A549 (cell line): ENCODE measurements around the gene ZBTB45. TPM values are rescaled to one million over a fixed set of nuclear protein-coding genes. Genes with fewer than 3 reads are reported as not detected.

Experiments
- ATAC-seq, 2 experiments: fragments of 200-7000 bp in 1 of 2; fragments of >200 bp in 1 of 2; cut with Nextera tagmentation in 1 of 2; cut with Tn5 transposase in 1 of 2; 3 replicates each; pipeline versions ENCODE4 v1.8.0 to v1.9.1; 2018 to 2020; ENCODE audit warnings: mild to moderate bottlenecking in 1 of 2, moderate library complexity in 1 of 2
- CTCF ChIA-PET: fragments of 300-600 bp; sonication (Branson Sonifier 250); formaldehyde crosslinking; extraction: SDS; loops from one replicate; lab custom pipeline; 2021; ENCODE audit warnings: antibody characterized with exemption, inconsistent platforms; lab: Yijun Ruan, JAX
- POLR2A ChIA-PET: fragments of 350-600 bp; formaldehyde crosslinking; extraction: SDS; loops from one replicate; lab custom pipeline; 2021; ENCODE audit warnings: antibody characterized with exemption, inconsistent platforms; lab: Yijun Ruan, JAX
- DNase-seq, 2 experiments: peaks; one replicate each; pipeline versions ENCODE4 v3.0.0 to v3.0.0-alpha.2; 2011 to 2016; ENCODE audit warnings: low read depth in 1 of 2, low spot score in 1 of 2
- FAIRE-seq: peaks from 2 replicates; lab custom pipeline; 2011; peaks lifted over from hg19 to GRCh38; lab: Jason Lieb, UNC
- H3K27ac ChIP-seq, 2 experiments: fragments of >200 bp; sonication (Bioruptor Twin); formaldehyde crosslinking; 3 replicates each; pipeline ENCODE4 v1.5.1; 2016 to 2017
- H3K4me1 ChIP-seq: fragments of >200 bp; sonication (Bioruptor Twin); formaldehyde crosslinking; 3 replicates; pipeline ENCODE4 v1.6.1; 2016
- H3K4me2 ChIP-seq: fragments of >200 bp; sonication (Bioruptor Twin); formaldehyde crosslinking; 3 replicates; pipeline ENCODE4 v1.6.1; 2016
- H3K4me3 ChIP-seq: fragments of >200 bp; sonication (Bioruptor Twin); formaldehyde crosslinking; 3 replicates; pipeline ENCODE4 v1.5.1; 2016
- H3K9me3 ChIP-seq: fragments of >200 bp; sonication (Bioruptor Twin); formaldehyde crosslinking; 3 replicates; pipeline ENCODE4 v1.6.1; 2016
- BCL3 ChIP-seq: fragments of >200 bp; sonication (Bioruptor Twin); formaldehyde crosslinking; IDR thresholded peaks from 3 replicates; pipeline ENCODE4 v1.6.1; 2016
- CBX2 ChIP-seq: fragments of 200-600 bp; sonication (generic); IDR thresholded peaks from 2 replicates; pipeline ENCODE4 v1.6.1; 2016; ENCODE audit warnings: low read depth, mild to moderate bottlenecking, borderline replicate concordance
- CHD2 ChIP-seq: fragments of 150-350 bp; IDR thresholded peaks from 2 replicates; pipeline ENCODE4 v1.6.1; 2014; ENCODE audit warnings: low read length; ENCODE audit not compliant: partially characterized antibody
- CTCF ChIP-seq: fragments of >200 bp; sonication (Bioruptor Twin); formaldehyde crosslinking; IDR thresholded peaks from 3 replicates; pipeline ENCODE4 v1.5.1; 2016
- E2F6 ChIP-seq: IDR thresholded peaks from 2 replicates; pipeline ENCODE4 v1.6.1; 2012; ENCODE audit warnings: low read depth, borderline replicate concordance
- EHMT2 ChIP-seq: fragments of 200-600 bp; sonication (generic); IDR thresholded peaks from 2 replicates; pipeline ENCODE4 v1.6.1; 2016; ENCODE audit warnings: antibody characterized with exemption, low read depth, mild to moderate bottlenecking, moderate library complexity
- EP300 ChIP-seq, 2 experiments: fragments of >200 bp; sonication (Bioruptor Twin); formaldehyde crosslinking; IDR thresholded peaks; 2 replicates in 1 of 2; 3 replicates in 1 of 2; pipeline ENCODE4 v1.6.1; 2016 to 2017
- HES2 ChIP-seq: fragments of >200 bp; sonication (Bioruptor Twin); formaldehyde crosslinking; IDR thresholded peaks from 2 replicates; pipeline ENCODE4 v1.6.1; 2016
- HOXA7 ChIP-seq: fragments of 250-450 bp; sonication (Bioruptor Pico); IDR thresholded peaks from 2 replicates; pipeline ENCODE4 v1.5.0; 2020; ENCODE audit warnings: mild to moderate bottlenecking, moderate library complexity
- HOXB13 ChIP-seq: fragments of 250-450 bp; sonication (Bioruptor Pico); IDR thresholded peaks from 2 replicates; pipeline ENCODE4 v1.5.0; 2020; ENCODE audit warnings: low read depth, mild to moderate bottlenecking, moderate library complexity
- HOXB5 ChIP-seq: fragments of 250-450 bp; sonication (Bioruptor Pico); IDR thresholded peaks from 2 replicates; pipeline ENCODE4 v1.5.0; 2020; ENCODE audit warnings: mild to moderate bottlenecking, moderate library complexity
- JUNB ChIP-seq: fragments of >200 bp; sonication (Bioruptor Twin); formaldehyde crosslinking; IDR thresholded peaks from 2 replicates; pipeline ENCODE4 v1.6.1; 2016
- KDM5A ChIP-seq: fragments of 200-600 bp; sonication (generic); IDR thresholded peaks from 2 replicates; pipeline ENCODE4 v1.6.1; 2016; ENCODE audit warnings: antibody characterized with exemption, mild to moderate bottlenecking
- MAFK ChIP-seq: fragments of 450-650 bp; IDR thresholded peaks from 2 replicates; pipeline ENCODE4 v1.6.1; 2014; ENCODE audit not compliant: partially characterized antibody
- MAZ ChIP-seq: fragments of 150-350 bp; IDR thresholded peaks from 2 replicates; pipeline ENCODE4 v1.6.1; 2014; ENCODE audit warnings: antibody characterized with exemption, low read depth, low read length, borderline replicate concordance
- POLR2A ChIP-seq: IDR thresholded peaks from 2 replicates; pipeline ENCODE4 v1.6.1; 2012; ENCODE audit warnings: mild to moderate bottlenecking, low read length
- RCOR1 ChIP-seq: fragments of 150-350 bp; IDR thresholded peaks from 2 replicates; pipeline ENCODE4 v1.6.1; 2014; ENCODE audit warnings: antibody characterized with exemption, low read length, low read depth
- REST ChIP-seq: fragments of 200-600 bp; sonication (generic); IDR thresholded peaks from 2 replicates; pipeline ENCODE4 v1.6.1; 2016; ENCODE audit warnings: antibody characterized with exemption, mild to moderate bottlenecking, moderate library complexity
- TFCP2L1 ChIP-seq: fragments of 250-450 bp; sonication (Bioruptor Pico); IDR thresholded peaks from 2 replicates; pipeline ENCODE4 v1.5.0; 2021; ENCODE audit warnings: mild to moderate bottlenecking
- USF2 ChIP-seq: fragments of 450-650 bp; IDR thresholded peaks from 2 replicates; pipeline ENCODE4 v1.6.1; 2014; ENCODE audit warnings: antibody characterized with exemption
- ZC3H11A ChIP-seq: fragments of 450-650 bp; IDR thresholded peaks from 2 replicates; pipeline ENCODE4 v1.6.1; 2014; ENCODE audit warnings: antibody characterized with exemption, mild to moderate bottlenecking
- ZFP36 ChIP-seq: fragments of 450-650 bp; IDR thresholded peaks from 2 replicates; pipeline ENCODE4 v1.6.1; 2014; ENCODE audit warnings: borderline replicate concordance; ENCODE audit not compliant: partially characterized antibody
- ZNF302 ChIP-seq: fragments of 250-450 bp; sonication (Bioruptor Pico); IDR thresholded peaks from 2 replicates; pipeline ENCODE4 v1.9.0; 2021; ENCODE audit warnings: inconsistent platforms, mild to moderate bottlenecking, moderate library complexity
- WGBS: methylation state at CpG from one replicate; pipeline ENCODE4 v1.1.6; 2017; ENCODE audit errors: missing lambda C conversion rate; 5-methylcytosine and 5-hydroxymethylcytosine counted together
- polyA plus RNA-seq, 4 experiments: library from polyadenylated mRNA; depleted of rRNA in 3 of 4; stranded (reverse); fragments of >200 nt; fragmentation: RNase III in 1 of 4; extraction: RNeasy Plus Mini Kit Qiagen cat#74134 plus additional on column Dnase treatment in 1 of 4; gene quantifications; 2 replicates in 3 of 4; 3 replicates in 1 of 4; pipeline ENCODE4 v1.2.3, GENCODE V29; 2011 to 2017

Gene ZBTB45
- polyA plus RNA-seq, 2 of the 4 experiments (the other 2 are of a cell fraction), result 6.4 to 13.4 TPM

- TF ChIP-seq EP300 (IDR thresholded peaks at IDR 0.05) (no peak), USF2 (no peak), ZFP36 (no peak), MAZ (no peak)
Observed at GRCh38 chr19:58480831-58481230, 38.8 kb downstream of the ZBTB45 start (continued).

GRCh38 chr19:58480481-58480830, 39.2 kb downstream of the ZBTB45 start:
- POLR2A ChIA-PET, result no interaction called here
- CTCF ChIA-PET, result interaction anchor here (0.7 to 3.2 kb wide), 3 partner anchors 9 to 109 kb away, joined by 3 to 24 read pairs (median 4); partner anchors contain the start of gene ZBTB45
- H3K27ac ChIP-seq, result no peak overlapping the region
- ATAC-seq, result no peak
- H3K9me3 ChIP-seq, result no peaks in the 10 kb centered on the region
- H3K4me2 ChIP-seq, result no peak overlapping the region
- TF ChIP-seq CHD2 (no peak), JUNB (no peak), EHMT2 (no peak), ZNF302 (no peak), TFCP2L1 (CRISPR knock-in tag) (no peak), HOXA7 (no peak), POLR2A (no peak), ZC3H11A (no peak), HES2 (no peak), EP300 (IDR thresholded peaks at IDR 0.05) (no peak), CTCF (no peak), KDM5A (no peak), CBX2 (no peak), HOXB13 (no peak), RCOR1 (no peak), E2F6 (no peak), BCL3 (no peak), HOXB5 (no peak), MAFK (no peak), REST (no peak)
- DNase-seq, result no peak
- no peak overlapping the region for H3K4me3 ChIP-seq
- 94% methylated on average over 20 of the region's 20 CpGs for WGBS
- H3K4me1 ChIP-seq, result peaks cover 8% of the 10 kb centered on the region; the same call in 2 of the 3 replicates
- FAIRE-seq, result no peak
